Urinary bladder (tissue), 4 donors: ENCODE measurements around the gene RASSF9. TPM values are rescaled to one million over a fixed set of nuclear protein-coding genes. Genes with fewer than 3 reads are reported as not detected.

ENCODE experiments used
- DNase-seq: peaks from one replicate; pipeline ENCODE4 v3.0.0-alpha.2; 2015; ENCODE audit errors: extremely low spot score
- H3K27ac ChIP-seq: one replicate; pipeline ENCODE4 v1.5.1; 2013; ENCODE audit warnings: low read depth, mild to moderate bottlenecking, moderate library complexity
- H3K36me3 ChIP-seq: one replicate; pipeline ENCODE4 v1.6.1; 2013; ENCODE audit warnings: mild to moderate bottlenecking, moderate library complexity; ENCODE audit not compliant: insufficient read depth
- H3K4me1 ChIP-seq: one replicate; pipeline ENCODE4 v1.6.1; 2013; ENCODE audit warnings: mild to moderate bottlenecking, moderate library complexity; ENCODE audit not compliant: insufficient read depth
- H3K4me3 ChIP-seq: one replicate; pipeline ENCODE4 v1.5.1; 2013; ENCODE audit warnings: low read depth, low read length
- WGBS: extraction: QIAGEN DNeasy Blood & Tissue Kit; methylation state at CpG from one replicate; pipeline ENCODE4 v1.1.7; 2013; 5-methylcytosine and 5-hydroxymethylcytosine counted together
- polyA plus RNA-seq: library from polyadenylated mRNA; stranded (reverse); fragments of 200-250 nt; gene quantifications from one replicate; pipeline ENCODE4 v1.2.3, GENCODE V29; 2013
- total RNA-seq: library from RNA; depleted of rRNA; stranded (reverse); fragments of >200 nt; gene quantifications from one replicate; pipeline ENCODE4 v1.2.3, GENCODE V29; 2014
- donor health status: healthy with polysubstance abuse.
- donor health status: healthy.

The RASSF9 gene
- total and polyA plus RNA-seq, 2 donors = 0.92 to 10.4 TPM

DNA sequence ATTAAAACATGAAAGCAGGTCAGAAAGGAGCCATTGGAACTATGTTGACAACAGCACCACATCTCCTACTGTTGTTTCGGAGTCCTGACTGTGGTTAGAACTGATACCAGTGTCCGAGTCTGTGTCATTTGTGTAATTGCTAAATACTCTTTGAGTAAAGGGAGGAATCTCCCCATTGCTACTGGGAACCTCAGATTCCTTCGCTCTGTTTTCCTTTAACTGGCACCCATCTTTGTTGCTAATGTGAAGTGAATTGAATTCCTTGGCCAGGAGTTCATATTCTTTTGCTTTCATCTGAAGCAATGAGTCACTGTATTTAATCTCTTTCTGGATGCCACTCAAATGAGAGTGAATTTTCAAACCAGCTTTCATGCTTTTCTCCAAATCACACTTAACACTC is 31.5 kb downstream of the RASSF9 start:
- no peaks in the 10 kb centered on the region for H3K4me1 ChIP-seq
- no peaks in the 10 kb centered on the region for H3K36me3 ChIP-seq
- no peak overlapping the region for H3K27ac ChIP-seq
- DNase-seq = no peak
- H3K4me3 ChIP-seq = no peak overlapping the region
- WGBS = 77% methylated on average over 3 of the region's 3 CpGs

- Histone ChIP-seq H3K4me3 (no peak overlapping the region), H3K27ac (no peak overlapping the region), H3K36me3 (no peaks in the 10 kb centered on the region), H3K4me1 (no peaks in the 10 kb centered on the region)
- 90% methylated on average over 2 of the region's 2 CpGs for WGBS
- DNase-seq = no peak
Measured at GRCh38 chr12:85803923-85804322, 32.3 kb downstream of the RASSF9 start.

- Histone ChIP-seq H3K4me3 (no peak overlapping the region), H3K4me1 (no peaks in the 10 kb centered on the region), H3K27ac (no peak overlapping the region), H3K36me3 (no peaks in the 10 kb centered on the region)
- no peak for DNase-seq
- WGBS = 38% methylated on average over 1 of the region's 1 CpG
Measured at GRCh38 chr12:85803231-85803630, 33.0 kb downstream of the RASSF9 start.

DNA sequence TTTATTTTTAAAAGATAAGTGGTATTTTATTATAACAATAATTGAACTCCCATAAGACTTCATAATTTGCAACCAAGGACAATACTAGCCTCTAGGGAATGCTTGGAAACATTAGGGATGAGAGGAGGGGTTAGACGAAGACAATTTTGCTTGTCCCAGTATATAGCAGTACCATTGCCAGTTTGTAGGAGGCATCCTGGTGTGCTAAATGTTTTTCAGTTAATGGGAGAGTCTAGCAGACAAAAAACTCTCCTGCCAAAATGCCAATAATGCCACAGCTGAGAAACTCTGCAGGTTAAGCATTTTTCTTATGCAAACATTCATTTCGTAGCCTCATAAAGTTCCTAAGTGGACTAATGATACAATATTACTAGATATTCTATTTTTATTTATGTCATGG is 38.1 kb downstream of the RASSF9 start:
- no peak overlapping the region for H3K4me3 ChIP-seq
- 77% methylated on average over 2 of the region's 2 CpGs for WGBS
- no peaks in the 10 kb centered on the region for H3K4me1 ChIP-seq
- DNase-seq = no peak
- no peaks in the 10 kb centered on the region for H3K36me3 ChIP-seq
- no peak overlapping the region for H3K27ac ChIP-seq

DNA sequence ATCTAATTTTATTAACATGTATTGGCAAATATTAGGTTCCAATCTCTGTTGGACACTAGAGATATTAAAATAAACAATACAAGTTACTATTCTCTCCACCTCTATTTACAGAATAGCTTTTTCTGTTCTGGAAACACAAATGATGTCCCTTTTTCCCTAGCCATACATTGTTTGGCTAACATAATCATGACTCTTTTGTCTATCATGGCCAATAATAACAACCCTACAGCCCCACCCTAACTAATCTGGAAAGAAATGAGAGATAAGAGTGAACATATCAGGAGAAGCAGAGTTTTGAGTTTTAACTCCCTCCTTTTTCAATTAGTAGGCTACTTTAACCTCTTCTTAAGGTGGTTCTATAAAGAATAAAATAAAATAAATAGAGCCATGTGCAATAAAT is 40.2 kb downstream of the RASSF9 start:
- Histone ChIP-seq H3K4me1 (no peaks in the 10 kb centered on the region), H3K27ac (no peak overlapping the region), H3K4me3 (no peak overlapping the region), H3K36me3 (no peaks in the 10 kb centered on the region)
- no peak for DNase-seq

- no peak for DNase-seq
- 89% methylated on average over 1 of the region's 1 CpG for WGBS
- Histone ChIP-seq H3K27ac (no peak overlapping the region), H3K4me3 (no peak overlapping the region), H3K36me3 (no peaks in the 10 kb centered on the region), H3K4me1 (no peaks in the 10 kb centered on the region)
Measured at GRCh38 chr12:85794531-85794930, 41.7 kb downstream of the RASSF9 start.

GRCh38 chr12:85784096-85784720 is 52.0 kb downstream of the RASSF9 start:
- Histone ChIP-seq H3K4me1 (peaks cover 1% of the 10 kb centered on the region), H3K36me3 (no peaks in the 10 kb centered on the region), H3K27ac (no peak overlapping the region), H3K4me3 (no peak overlapping the region)
- WGBS = 52% methylated on average over 2 of the region's 2 CpGs
- DNase-seq = no peak

- no peak for DNase-seq
- H3K4me1 ChIP-seq = peaks cover 1% of the 10 kb centered on the region
- H3K36me3 ChIP-seq = no peaks in the 10 kb centered on the region
- no peak overlapping the region for H3K27ac ChIP-seq
- H3K4me3 ChIP-seq = no peak overlapping the region
- WGBS = 78% methylated on average over 1 of the region's 1 CpG
Measured at GRCh38 chr12:85782711-85783110, 53.5 kb downstream of the RASSF9 start.

- H3K4me3 ChIP-seq = no peak overlapping the region
- no peaks in the 10 kb centered on the region for H3K36me3 ChIP-seq
- DNase-seq = no peak
- peaks cover 1% of the 10 kb centered on the region for H3K4me1 ChIP-seq
- H3K27ac ChIP-seq = no peak overlapping the region
Measured at GRCh38 chr12:85781766-85782165, 54.4 kb downstream of the RASSF9 start.

GRCh38 chr12:85779768-85780167 is 56.4 kb downstream of the RASSF9 start:
- H3K27ac ChIP-seq = no peak overlapping the region
- WGBS = 74% methylated on average over 2 of the region's 2 CpGs
- H3K4me3 ChIP-seq = no peak overlapping the region
- H3K4me1 ChIP-seq = peaks cover 1% of the 10 kb centered on the region
- no peak for DNase-seq
- no peaks in the 10 kb centered on the region for H3K36me3 ChIP-seq

GRCh38 chr12:85775091-85775490 is 61.1 kb downstream of the RASSF9 start:
- Histone ChIP-seq H3K27ac (no peak overlapping the region), H3K4me1 (no peaks in the 10 kb centered on the region), H3K4me3 (no peak overlapping the region), H3K36me3 (no peaks in the 10 kb centered on the region)
- DNase-seq = no peak

- Histone ChIP-seq H3K4me3 (no peak overlapping the region), H3K4me1 (no peaks in the 10 kb centered on the region), H3K36me3 (no peaks in the 10 kb centered on the region), H3K27ac (no peak overlapping the region)
- DNase-seq = no peak
- 78% methylated on average over 2 of the region's 2 CpGs for WGBS
Measured at GRCh38 chr12:85765453-85765869, 70.7 kb downstream of the RASSF9 start.

DNA sequence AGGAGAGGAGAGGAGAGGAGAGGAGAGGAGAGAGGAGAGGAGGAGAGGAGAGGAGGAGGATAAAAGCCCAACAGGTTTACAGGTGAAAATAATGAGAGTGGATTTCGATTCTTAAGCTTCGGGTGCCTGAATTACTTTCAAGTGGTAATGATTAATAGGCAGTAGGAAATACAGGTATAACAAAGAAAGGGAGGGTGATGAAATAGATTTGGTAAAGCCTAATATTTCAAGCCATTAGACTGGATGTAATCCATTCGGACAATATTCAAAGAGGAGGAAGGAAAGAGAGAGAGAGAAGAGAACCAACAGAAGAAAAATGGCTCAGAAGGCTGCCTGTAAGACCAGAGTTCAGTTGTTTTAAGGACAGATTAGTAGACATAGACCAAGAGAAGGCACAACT is 76.6 kb downstream of the RASSF9 start:
- WGBS = 96% methylated on average over 3 of the region's 3 CpGs
- H3K36me3 ChIP-seq = no peaks in the 10 kb centered on the region
- no peak for DNase-seq
- H3K27ac ChIP-seq = no peak overlapping the region
- no peaks in the 10 kb centered on the region for H3K4me1 ChIP-seq
- H3K4me3 ChIP-seq = no peak overlapping the region

DNA sequence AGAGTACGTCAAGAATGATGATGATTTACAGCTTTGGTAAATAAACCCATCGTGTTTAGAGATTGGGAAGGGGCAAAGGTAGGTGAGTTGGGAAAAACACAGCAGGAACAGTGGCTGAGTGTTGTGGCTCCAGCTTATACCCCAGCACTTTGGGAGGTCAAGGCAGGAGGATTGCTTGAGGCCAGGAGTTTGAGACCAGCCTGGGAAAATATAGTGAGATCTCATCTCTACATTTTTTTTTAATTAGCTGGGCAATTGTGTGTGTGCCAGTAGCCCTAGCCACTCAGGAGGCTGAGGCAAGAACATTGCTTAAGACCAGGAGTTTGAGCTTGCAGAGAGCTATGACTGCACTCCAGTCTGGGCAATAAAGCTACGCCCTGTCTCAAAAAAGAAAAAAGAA is 77.1 kb downstream of the RASSF9 start:
- Histone ChIP-seq H3K4me3 (no peak overlapping the region), H3K4me1 (no peaks in the 10 kb centered on the region), H3K27ac (no peak overlapping the region), H3K36me3 (no peaks in the 10 kb centered on the region)
- no peak for DNase-seq
- WGBS = 75% methylated on average over 3 of the region's 3 CpGs

DNA sequence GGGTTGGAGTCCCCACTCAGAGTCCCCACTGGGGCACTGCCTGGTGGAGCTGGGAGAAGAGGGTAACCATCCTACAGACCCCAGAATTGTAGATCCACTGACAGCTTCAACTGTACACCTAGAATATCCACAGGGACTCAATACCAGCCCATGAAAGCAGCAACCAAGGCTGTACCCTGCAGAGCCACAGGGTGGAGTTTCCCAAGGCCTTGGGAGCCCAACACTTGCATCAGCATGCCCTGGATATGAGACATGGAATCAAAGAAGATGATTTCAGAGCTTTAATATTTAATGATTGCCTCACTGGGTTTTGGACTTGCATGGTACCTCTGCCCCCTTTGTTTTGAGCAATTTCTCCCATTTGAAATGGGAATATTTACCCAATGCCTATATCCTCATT is 80.4 kb downstream of the RASSF9 start:
- H3K36me3 ChIP-seq = no peaks in the 10 kb centered on the region
- DNase-seq = no peak

More for the DNA sequence above, 80.4 kb downstream of the RASSF9 start:
- no peak overlapping the region for H3K27ac ChIP-seq
- H3K4me1 ChIP-seq = no peaks in the 10 kb centered on the region
- H3K4me3 ChIP-seq = no peak overlapping the region
